ENCODE measurements around the gene EYA2.

DNA sequence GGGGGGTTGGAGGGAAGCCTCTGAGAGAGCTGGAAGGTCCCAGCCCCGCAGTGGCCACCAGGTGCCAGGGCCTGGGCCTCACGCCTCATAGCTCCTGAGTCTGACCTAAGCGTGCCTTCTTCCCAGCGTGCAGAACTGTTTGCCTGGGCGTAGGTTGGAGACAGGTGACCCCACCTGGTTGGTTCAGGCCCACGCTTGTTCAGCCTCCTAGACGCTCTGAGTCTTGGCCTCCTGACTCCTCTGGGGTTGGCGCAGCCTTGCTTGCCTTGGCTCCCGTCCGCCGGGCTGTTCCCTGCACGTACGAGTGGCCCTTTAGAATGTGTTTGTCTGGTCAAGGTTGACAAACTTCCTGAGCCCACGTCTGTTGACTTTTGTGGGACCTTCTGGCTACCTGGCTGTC, 70.8 kb downstream of the EYA2 start:
- TF ChIP-seq POLR2A (IDR thresholded peaks at IDR 0.05): no peak
- TF ChIP-seq, protein P1, sequence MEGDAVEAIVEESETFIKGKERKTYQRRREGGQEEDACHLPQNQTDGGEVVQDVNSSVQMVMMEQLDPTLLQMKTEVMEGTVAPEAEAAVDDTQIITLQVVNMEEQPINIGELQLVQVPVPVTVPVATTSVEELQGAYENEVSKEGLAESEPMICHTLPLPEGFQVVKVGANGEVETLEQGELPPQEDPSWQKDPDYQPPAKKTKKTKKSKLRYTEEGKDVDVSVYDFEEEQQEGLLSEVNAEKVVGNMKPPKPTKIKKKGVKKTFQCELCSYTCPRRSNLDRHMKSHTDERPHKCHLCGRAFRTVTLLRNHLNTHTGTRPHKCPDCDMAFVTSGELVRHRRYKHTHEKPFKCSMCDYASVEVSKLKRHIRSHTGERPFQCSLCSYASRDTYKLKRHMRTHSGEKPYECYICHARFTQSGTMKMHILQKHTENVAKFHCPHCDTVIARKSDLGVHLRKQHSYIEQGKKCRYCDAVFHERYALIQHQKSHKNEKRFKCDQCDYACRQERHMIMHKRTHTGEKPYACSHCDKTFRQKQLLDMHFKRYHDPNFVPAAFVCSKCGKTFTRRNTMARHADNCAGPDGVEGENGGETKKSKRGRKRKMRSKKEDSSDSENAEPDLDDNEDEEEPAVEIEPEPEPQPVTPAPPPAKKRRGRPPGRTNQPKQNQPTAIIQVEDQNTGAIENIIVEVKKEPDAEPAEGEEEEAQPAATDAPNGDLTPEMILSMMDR (IDR thresholded peaks at IDR 0.05 in 4 of 5, conservative IDR thresholded peaks at IDR 0.05 in 1 of 5): no peak
